H9 (cell line): ENCODE results near the gene PLA1A. TPM values are rescaled to one million over a fixed set of nuclear protein-coding genes. Genes with fewer than 3 reads are reported as not detected.

ENCODE experiments used
- DNase-seq: peaks from one replicate; pipeline ENCODE4 v3.0.0-alpha.2; 2017
- H2AFZ ChIP-seq: one replicate; pipeline ENCODE4 v1.6.1; 2013; ENCODE audit warnings: mild to moderate bottlenecking, low read length, control low read depth, moderate library complexity
- H2AK5ac ChIP-seq: 2 replicates; pipeline ENCODE4 v1.6.1; 2013; ENCODE audit warnings: low read length, control low read depth, mixed read lengths; ENCODE audit not compliant: insufficient read length
- H2BK120ac ChIP-seq: one replicate; pipeline ENCODE4 v1.6.1; 2013; ENCODE audit warnings: low read depth, mild to moderate bottlenecking, low read length, control low read depth, inconsistent platforms; ENCODE audit not compliant: poor library complexity, severe bottlenecking
- H2BK12ac ChIP-seq: 2 replicates; pipeline ENCODE4 v1.6.1; 2013; ENCODE audit warnings: low read length, control low read depth, mixed read lengths, low read depth; ENCODE audit not compliant: insufficient read length
- H2BK15ac ChIP-seq: 2 replicates; pipeline ENCODE4 v1.6.1; 2013; ENCODE audit warnings: low read depth, low read length, control low read depth
- H2BK20ac ChIP-seq: one replicate; pipeline ENCODE4 v1.6.1; 2013; ENCODE audit warnings: low read depth, mild to moderate bottlenecking, low read length, control low read depth, inconsistent platforms; ENCODE audit not compliant: poor library complexity, severe bottlenecking
- H2BK5ac ChIP-seq: 2 replicates; pipeline ENCODE4 v1.6.1; 2013; ENCODE audit warnings: low read length, control low read depth, mixed read lengths; ENCODE audit not compliant: insufficient read length
- H3K14ac ChIP-seq: 2 replicates; pipeline ENCODE4 v1.6.1; 2013; ENCODE audit warnings: low read length, control low read depth; ENCODE audit not compliant: insufficient read depth
- H3K18ac ChIP-seq: 2 replicates; pipeline ENCODE4 v1.6.1; 2013; ENCODE audit warnings: low read depth, mild to moderate bottlenecking, mixed read lengths, low read length, control low read depth; ENCODE audit not compliant: insufficient read length
- H3K23ac ChIP-seq: 2 replicates; pipeline ENCODE4 v1.6.1; 2013; ENCODE audit warnings: low read length, control low read depth, mixed read lengths, low read depth; ENCODE audit not compliant: insufficient read length
- H3K23me2 ChIP-seq: 2 replicates; pipeline ENCODE4 v1.6.1; 2013; ENCODE audit warnings: low read depth, mild to moderate bottlenecking, mixed read lengths, low read length, control low read depth; ENCODE audit not compliant: insufficient read length, poor library complexity, severe bottlenecking
- H3K27ac ChIP-seq: 2 replicates; pipeline ENCODE4 v1.5.1; 2013; ENCODE audit warnings: low read length, control low read depth, mixed read lengths, low read depth; ENCODE audit not compliant: insufficient read length
- H3K27me3 ChIP-seq: 2 replicates; pipeline ENCODE4 v1.6.1; 2013; ENCODE audit warnings: low read length, control low read depth, inconsistent platforms; ENCODE audit not compliant: insufficient read depth
- H3K4ac ChIP-seq: 2 replicates; pipeline ENCODE4 v1.6.1; 2013; ENCODE audit warnings: low read depth, mild to moderate bottlenecking, control low read depth, inconsistent platforms, low read length, moderate library complexity
- H3K4me1 ChIP-seq: 2 replicates; pipeline ENCODE4 v1.6.1; 2013; ENCODE audit warnings: low read length, control low read depth, inconsistent platforms; ENCODE audit not compliant: insufficient read depth
- H3K4me2 ChIP-seq: 2 replicates; pipeline ENCODE4 v1.6.1; 2013; ENCODE audit warnings: low read length, control low read depth, mixed read lengths; ENCODE audit not compliant: insufficient read length, insufficient read depth
- H3K56ac ChIP-seq: 2 replicates; pipeline ENCODE4 v1.6.1; 2013; ENCODE audit warnings: low read depth, mild to moderate bottlenecking, mixed read lengths, low read length, control low read depth; ENCODE audit not compliant: insufficient read length
- H3K79me1 ChIP-seq: 2 replicates; pipeline ENCODE4 v1.6.1; 2013; ENCODE audit warnings: low read depth, mild to moderate bottlenecking, moderate library complexity, low read length, control low read depth, inconsistent platforms; ENCODE audit not compliant: insufficient read depth, poor library complexity, severe bottlenecking
- H3K79me2 ChIP-seq: 2 replicates; pipeline ENCODE4 v1.6.1; 2013; ENCODE audit warnings: low read length, control low read depth, inconsistent platforms; ENCODE audit not compliant: insufficient read depth
- H3K9ac ChIP-seq: 2 replicates; pipeline ENCODE4 v1.6.1; 2013; ENCODE audit warnings: low read length, control low read depth, mixed read lengths; ENCODE audit not compliant: insufficient read length; ENCODE audit errors: extremely low read depth
- H3K9me3 ChIP-seq: one replicate; pipeline ENCODE4 v1.6.1; 2013; ENCODE audit warnings: low read depth, low read length, inconsistent platforms; ENCODE audit not compliant: control insufficient read depth
- H3T11ph ChIP-seq: one replicate; pipeline ENCODE4 v1.6.1; 2013; ENCODE audit warnings: mild to moderate bottlenecking, low read length, control low read depth, inconsistent platforms
- H4K20me1 ChIP-seq: one replicate; pipeline ENCODE4 v1.6.1; 2013; ENCODE audit not compliant: control insufficient read depth, insufficient read length, insufficient read depth
- H4K5ac ChIP-seq: 2 replicates; pipeline ENCODE4 v1.6.1; 2013; ENCODE audit warnings: low read depth, mild to moderate bottlenecking, mixed read lengths, low read length, control low read depth; ENCODE audit not compliant: insufficient read length
- H4K8ac ChIP-seq: replicated peaks from 2 replicates; pipeline ENCODE4 v1.6.1; 2013; ENCODE audit warnings: low read length, control low read depth, mixed read lengths, low read depth; ENCODE audit not compliant: insufficient read length
- H4K91ac ChIP-seq: 2 replicates; pipeline ENCODE4 v1.6.1; 2013; ENCODE audit warnings: low read depth, mild to moderate bottlenecking, moderate library complexity, mixed read lengths, low read length, control low read depth; ENCODE audit not compliant: insufficient read length
- H3K27ac Mint-ChIP-seq, 3 experiments: 2 replicates in 2 of 3; 3 replicates in 1 of 3; pipeline ENCODE4 v1.8.0; 2020 to 2021; ENCODE audit warnings: mixed read lengths in 3 of 3, mild to moderate bottlenecking in 1 of 3, moderate library complexity in 1 of 3
- H3K27me3 Mint-ChIP-seq: 2 replicates; pipeline ENCODE4 v1.8.0; 2021; ENCODE audit warnings: low read depth, mild to moderate bottlenecking, moderate library complexity, mixed read lengths
- H3K36me3 Mint-ChIP-seq, 3 experiments: 2 replicates in 2 of 3; 3 replicates in 1 of 3; pipeline ENCODE4 v1.8.0; 2020 to 2021; ENCODE audit warnings: low read depth in 3 of 3, mixed read lengths in 3 of 3; ENCODE audit not compliant: insufficient read depth in 1 of 3
- H3K4me1 Mint-ChIP-seq, 2 experiments: 2 replicates each; pipeline ENCODE4 v1.8.0; 2020; ENCODE audit warnings: mixed read lengths in 2 of 2
- H3K4me3 Mint-ChIP-seq, 2 experiments: 2 replicates in 1 of 2; 3 replicates in 1 of 2; pipeline ENCODE4 v1.8.0; 2020 to 2021; ENCODE audit warnings: mild to moderate bottlenecking in 2 of 2, mixed read lengths in 2 of 2, moderate library complexity in 1 of 2
- H3K9me3 Mint-ChIP-seq, 2 experiments: 2 replicates in 1 of 2; 3 replicates in 1 of 2; pipeline ENCODE4 v1.8.0; 2020; ENCODE audit warnings: mild to moderate bottlenecking in 2 of 2, mixed read lengths in 2 of 2, moderate library complexity in 1 of 2
- CTCF ChIP-seq: fragments of 200-600 bp; sonication (generic); conservative IDR thresholded peaks from 3 replicates; pipeline ENCODE4 v1.8.0; 2021; ENCODE audit warnings: antibody characterized with exemption, mild to moderate bottlenecking
- WGBS: extraction: QIAGEN DNeasy Blood & Tissue Kit; methylation state at CpG from one replicate; pipeline ENCODE4 v1.1.7; 2013; ENCODE audit warnings: missing lambda C conversion rate, low lambda C conversion rate, mixed read lengths; ENCODE audit not compliant: insufficient read length; ENCODE audit errors: extremely low coverage; 5-methylcytosine and 5-hydroxymethylcytosine counted together
- total RNA-seq: library from RNA; stranded (reverse); gene quantifications from 2 replicates; pipeline ENCODE4 v1.2.1, GENCODE V29; 2021

PLA1A gene
- total RNA-seq, 1 experiment from 2014 or later = not detected

- no peak overlapping the region for H3K14ac ChIP-seq
- no peak overlapping the region for H2AFZ ChIP-seq
- H2AK5ac ChIP-seq = no peak overlapping the region
- no peak overlapping the region for H4K8ac ChIP-seq
- no peaks in the 10 kb centered on the region for H3K79me1 ChIP-seq
- H3T11ph ChIP-seq = no peak overlapping the region
- H2BK20ac ChIP-seq = no peak overlapping the region
- no peaks in the 10 kb centered on the region for H3K9me3 ChIP-seq
- H3K27ac ChIP-seq = no peak overlapping the region
- no peak overlapping the region for H3K4me2 ChIP-seq
- no peak overlapping the region for H3K4ac ChIP-seq
- no peak for TF ChIP-seq CTCF
- H3K9ac ChIP-seq = no peak overlapping the region
- no peak overlapping the region for H4K91ac ChIP-seq
- H3K27me3 ChIP-seq = no peaks in the 10 kb centered on the region
- no peak for DNase-seq
- no peak overlapping the region for H3K23ac ChIP-seq
- no peak overlapping the region for H2BK120ac ChIP-seq
- no peaks in the 10 kb centered on the region for H3K79me2 ChIP-seq
- H3K9me3 Mint-ChIP-seq = no peaks in the 10 kb centered on the region
- H4K20me1 ChIP-seq = no peaks in the 10 kb centered on the region
- H3K36me3 Mint-ChIP-seq = no peaks in the 10 kb centered on the region
- no peak overlapping the region for H3K56ac ChIP-seq
- H3K18ac ChIP-seq = no peak overlapping the region
- H2BK5ac ChIP-seq = no peak overlapping the region
- H3K4me1 Mint-ChIP-seq = peaks cover 10 to 15% of the 10 kb centered on the region in 2 experiments
- no peak overlapping the region for H3K4me3 Mint-ChIP-seq
- no peak overlapping the region for H3K27ac Mint-ChIP-seq
- no CpG with 5 or more reads among the region's 3 CpGs for whole genome bisulfite sequencing
- no peaks in the 10 kb centered on the region for H3K27me3 Mint-ChIP-seq
- H2BK15ac ChIP-seq = no peak overlapping the region
- H3K23me2 ChIP-seq = no peaks in the 10 kb centered on the region
- no peak overlapping the region for H4K5ac ChIP-seq
- H2BK12ac ChIP-seq = no peak overlapping the region
- H3K4me1 ChIP-seq = no peaks in the 10 kb centered on the region; the same call in 1 of the 2 replicates
These were observed 3.5 kb downstream of the PLA1A start for GRCh38 chr3:119601154-119601553.
